Trophoblast cell (in vitro differentiated cells and primary cell): ENCODE data around the gene P4HA2.

Experiments
- DNase-seq, 2 donors: peaks; one replicate each; pipeline ENCODE4 v3.0.0-alpha.2; 2016
- H2AFZ ChIP-seq: 2 replicates; pipeline ENCODE4 v1.6.1; 2013; ENCODE audit warnings: low read length, moderate library complexity, mild to moderate bottlenecking; ENCODE audit not compliant: insufficient read depth, poor library complexity
- H2AK5ac ChIP-seq: 2 replicates; pipeline ENCODE4 v1.6.1; 2013; ENCODE audit warnings: mild to moderate bottlenecking, low read length
- H2BK120ac ChIP-seq: 2 replicates; pipeline ENCODE4 v1.6.1; 2013; ENCODE audit warnings: low read length, mild to moderate bottlenecking, moderate library complexity; ENCODE audit not compliant: insufficient read depth, poor library complexity
- H2BK12ac ChIP-seq: 2 replicates; pipeline ENCODE4 v1.6.1; 2013; ENCODE audit warnings: mild to moderate bottlenecking, low read length, moderate library complexity
- H2BK5ac ChIP-seq: 2 replicates; pipeline ENCODE4 v1.6.1; 2013; ENCODE audit warnings: low read length, low read depth, moderate library complexity, mild to moderate bottlenecking; ENCODE audit not compliant: poor library complexity
- H3K14ac ChIP-seq: 2 replicates; pipeline ENCODE4 v1.6.1; 2013; ENCODE audit warnings: mild to moderate bottlenecking, low read length
- H3K18ac ChIP-seq: 2 replicates; pipeline ENCODE4 v1.6.1; 2013; ENCODE audit warnings: mild to moderate bottlenecking, low read length
- H3K23ac ChIP-seq: 2 replicates; pipeline ENCODE4 v1.6.1; 2013; ENCODE audit warnings: low read length
- H3K27ac ChIP-seq: 2 replicates; pipeline ENCODE4 v1.5.1; 2013; ENCODE audit warnings: low read depth, mild to moderate bottlenecking, inconsistent platforms, low read length, moderate library complexity
- H3K27me3 ChIP-seq: 2 replicates; pipeline ENCODE4 v1.6.1; 2013; ENCODE audit warnings: inconsistent platforms, mild to moderate bottlenecking, low read length, moderate library complexity; ENCODE audit not compliant: insufficient read depth
- H3K36me3 ChIP-seq, 2 experiments: 1 replicate in 1 of 2; 2 replicates in 1 of 2; pipeline ENCODE4 v1.6.1; 2013; ENCODE audit warnings: low read length in 2 of 2, mild to moderate bottlenecking in 2 of 2, moderate library complexity in 1 of 2; ENCODE audit not compliant: insufficient read depth in 2 of 2, control insufficient read depth in 1 of 2
- H3K4ac ChIP-seq: 2 replicates; pipeline ENCODE4 v1.6.1; 2013; ENCODE audit warnings: low read depth, mild to moderate bottlenecking, low read length, moderate library complexity
- H3K4me1 ChIP-seq, 2 experiments: 1 replicate in 1 of 2; 2 replicates in 1 of 2; pipeline ENCODE4 v1.6.1; 2013; ENCODE audit warnings: low read length in 2 of 2, mild to moderate bottlenecking in 2 of 2, moderate library complexity in 1 of 2; ENCODE audit not compliant: insufficient read depth in 2 of 2, control insufficient read depth in 1 of 2
- H3K4me2 ChIP-seq: 2 replicates; pipeline ENCODE4 v1.6.1; 2013; ENCODE audit warnings: inconsistent platforms, mild to moderate bottlenecking, low read length, moderate library complexity
- H3K4me3 ChIP-seq: 2 replicates; pipeline ENCODE4 v1.5.1; 2013; ENCODE audit warnings: mild to moderate bottlenecking, low read depth, low read length, inconsistent platforms
- H3K79me1 ChIP-seq: one replicate; pipeline ENCODE4 v1.6.1; 2013; ENCODE audit warnings: low read length
- H3K79me2 ChIP-seq: 2 replicates; pipeline ENCODE4 v1.6.1; 2013; ENCODE audit warnings: low read length, mild to moderate bottlenecking; ENCODE audit not compliant: control insufficient read depth, insufficient read depth, poor library complexity
- H3K9ac ChIP-seq: 2 replicates; pipeline ENCODE4 v1.6.1; 2013; ENCODE audit warnings: mild to moderate bottlenecking, low read length
- H3K9me3 ChIP-seq: 2 replicates; pipeline ENCODE4 v1.6.1; 2013; ENCODE audit warnings: low read depth, mild to moderate bottlenecking, control low read depth, inconsistent platforms, low read length; ENCODE audit not compliant: insufficient read depth
- H4K12ac ChIP-seq: 2 replicates; pipeline ENCODE4 v1.6.1; 2013; ENCODE audit warnings: low read depth, mild to moderate bottlenecking, low read length, moderate library complexity
- H4K8ac ChIP-seq: 2 replicates; pipeline ENCODE4 v1.6.1; 2013; ENCODE audit warnings: low read depth, mild to moderate bottlenecking, low read length, moderate library complexity
- H4K91ac ChIP-seq: one replicate; pipeline ENCODE4 v1.6.1; 2013; ENCODE audit warnings: low read depth, mild to moderate bottlenecking, low read length, moderate library complexity
- WGBS: extraction: QIAGEN DNeasy Blood & Tissue Kit; methylation state at CpG from one replicate; pipeline ENCODE4 v1.1.7; 2013; ENCODE audit warnings: missing lambda C conversion rate; ENCODE audit not compliant: insufficient read length, insufficient coverage; ENCODE audit errors: extremely low coverage; 5-methylcytosine and 5-hydroxymethylcytosine counted together

Gene P4HA2

GRCh38 chr5:132237670-132238069 lies 10.0 kb upstream of the P4HA2 start:
- H4K91ac ChIP-seq: no peak overlapping the region
- H3K4me3 ChIP-seq: no peak overlapping the region
- H3K9me3 ChIP-seq: peaks cover 2% of the 10 kb centered on the region
- no peak overlapping the region for H3K9ac ChIP-seq
- no peak overlapping the region for H2BK12ac ChIP-seq
- H2AK5ac ChIP-seq: no peak overlapping the region
- H3K18ac ChIP-seq: no peak overlapping the region
- H2AFZ ChIP-seq: no peak overlapping the region
- H2BK5ac ChIP-seq: no peak overlapping the region
- H3K27me3 ChIP-seq: no peaks in the 10 kb centered on the region
- no peak overlapping the region for H3K4ac ChIP-seq
- H3K36me3 ChIP-seq: no peaks in the 10 kb centered on the region
- H3K23ac ChIP-seq: no peak overlapping the region
- H3K27ac ChIP-seq: no peak overlapping the region
- WGBS: no CpG with 5 or more reads among the region's 4 CpGs
- H3K4me1 ChIP-seq: no peaks in the 10 kb centered on the region
- H2BK120ac ChIP-seq: no peak overlapping the region
- H4K12ac ChIP-seq: no peak overlapping the region
- no peak overlapping the region for H4K8ac ChIP-seq
- no peak overlapping the region for H3K4me2 ChIP-seq
- H3K79me2 ChIP-seq: no peaks in the 10 kb centered on the region
- no peaks in the 10 kb centered on the region for H3K79me1 ChIP-seq
- DNase-seq: no peak
- no peak overlapping the region for H3K14ac ChIP-seq

GRCh38 chr5:132237141-132237540 lies 9.5 kb upstream of the P4HA2 start:
- Histone ChIP-seq H3K9me3 (peaks cover 2% of the 10 kb centered on the region), H4K91ac (no peak overlapping the region), H3K27ac (no peak overlapping the region), H3K23ac (no peak overlapping the region), H4K12ac (no peak overlapping the region), H2BK5ac (no peak overlapping the region), H3K27me3 (no peaks in the 10 kb centered on the region), H2AFZ (no peak overlapping the region), H3K79me2 (no peaks in the 10 kb centered on the region), H4K8ac (no peak overlapping the region), H3K4ac (no peak overlapping the region), H3K4me3 (no peak overlapping the region), H3K79me1 (no peaks in the 10 kb centered on the region), H2AK5ac (no peak overlapping the region), H3K4me2 (no peak overlapping the region), H2BK120ac (no peak overlapping the region), H3K9ac (no peak overlapping the region), H3K4me1 (no peaks in the 10 kb centered on the region), H3K14ac (no peak overlapping the region), H2BK12ac (no peak overlapping the region), H3K18ac (no peak overlapping the region), H3K36me3 (no peaks in the 10 kb centered on the region)
- no CpG with 5 or more reads among the region's 1 CpG for WGBS
- no peak for DNase-seq

- no peaks in the 10 kb centered on the region for H3K79me1 ChIP-seq
- no peaks in the 10 kb centered on the region for H3K4me1 ChIP-seq
Measured at GRCh38 chr5:132235340-132235739, 7.7 kb upstream of the P4HA2 start.

GRCh38 chr5:132234684-132235062 lies 7.0 kb upstream of the P4HA2 start:
- H3K18ac ChIP-seq: no peak overlapping the region
- no peak overlapping the region for H2AK5ac ChIP-seq
- no peak overlapping the region for H4K91ac ChIP-seq
- H2AFZ ChIP-seq: no peak overlapping the region
- H3K4ac ChIP-seq: no peak overlapping the region
- no peaks in the 10 kb centered on the region for H3K79me1 ChIP-seq
- H3K27ac ChIP-seq: no peak overlapping the region
- no peaks in the 10 kb centered on the region for H3K27me3 ChIP-seq
- no peaks in the 10 kb centered on the region for H3K4me1 ChIP-seq
- H4K8ac ChIP-seq: no peak overlapping the region
- H3K79me2 ChIP-seq: no peaks in the 10 kb centered on the region
- no peak overlapping the region for H2BK120ac ChIP-seq
- H2BK12ac ChIP-seq: no peak overlapping the region
- H3K14ac ChIP-seq: no peak overlapping the region
- no peak overlapping the region for H2BK5ac ChIP-seq
- H3K23ac ChIP-seq: no peak overlapping the region
- no peak overlapping the region for H4K12ac ChIP-seq
- DNase-seq: no peak
- no peak overlapping the region for H3K4me2 ChIP-seq
- peaks cover 2% of the 10 kb centered on the region for H3K9me3 ChIP-seq
- H3K36me3 ChIP-seq: no peaks in the 10 kb centered on the region
- H3K9ac ChIP-seq: no peak overlapping the region
- WGBS: no CpG with 5 or more reads among the region's 2 CpGs
- no peak overlapping the region for H3K4me3 ChIP-seq

More at GRCh38 chr5:132235340-132235739, 7.7 kb upstream of the P4HA2 start:
- peaks cover 2% of the 10 kb centered on the region for H3K9me3 ChIP-seq
- no peak overlapping the region for H4K12ac ChIP-seq
- H3K36me3 ChIP-seq: no peaks in the 10 kb centered on the region
- H3K27ac ChIP-seq: no peak overlapping the region
- H2BK120ac ChIP-seq: no peak overlapping the region
- no peak overlapping the region for H2BK5ac ChIP-seq
- no peaks in the 10 kb centered on the region for H3K27me3 ChIP-seq
- no peak overlapping the region for H3K4me2 ChIP-seq
- no peak overlapping the region for H2AFZ ChIP-seq
- H2BK12ac ChIP-seq: no peak overlapping the region
- no peak overlapping the region for H3K9ac ChIP-seq
- H4K91ac ChIP-seq: no peak overlapping the region
- no peak overlapping the region for H3K23ac ChIP-seq
- no peak for DNase-seq
- no CpG with 5 or more reads among the region's 3 CpGs for WGBS
- H3K79me2 ChIP-seq: no peaks in the 10 kb centered on the region
- no peak overlapping the region for H2AK5ac ChIP-seq
- H3K18ac ChIP-seq: no peak overlapping the region
- no peak overlapping the region for H4K8ac ChIP-seq
- H3K14ac ChIP-seq: no peak overlapping the region
- H3K4me3 ChIP-seq: no peak overlapping the region
- no peak overlapping the region for H3K4ac ChIP-seq
